CD4-positive, alpha-beta T cell treated with Interferon gamma for 1 hour (primary cell): Measurements from ENCODE around the gene KPNA6.
A peak's percentile ranks its signal among the peaks of the same experiment; 100 is the strongest.

ENCODE experiments used
- DNase-seq: peaks from one replicate; pipeline ENCODE4 v3.0.0-alpha.2; 2020

The KPNA6 gene

GRCh38 chr1:32194984-32195383, 87.1 kb downstream of the KPNA6 start:
- no peak for DNase-seq

- DNase-seq: no peak
Observed at GRCh38 chr1:32195531-32195930, 87.7 kb downstream of the KPNA6 start.

GRCh38 chr1:32195972-32196823, 88.3 kb downstream of the KPNA6 start:
- no peak for DNase-seq

- DNase-seq: no peak
Observed at GRCh38 chr1:32197074-32197473, 89.2 kb downstream of the KPNA6 start.

GRCh38 chr1:32197837-32198236, 90.0 kb downstream of the KPNA6 start:
- no peak for DNase-seq

GRCh38 chr1:32198237-32199042, 90.6 kb downstream of the KPNA6 start:
- no peak for DNase-seq

- no peak for DNase-seq
Observed at GRCh38 chr1:32199043-32199716, 91.3 kb downstream of the KPNA6 start.

GRCh38 chr1:32199717-32200072, 91.8 kb downstream of the KPNA6 start:
- no peak for DNase-seq

- DNase-seq: peak; percentile 48
Observed at GRCh38 chr1:32200226-32201010, 92.6 kb downstream of the KPNA6 start, which contains the start of gene CCDC28B. CCDC28B (plus strand) TSS chr1:32200595; CDS start chr1:32201936, 1,341 bp downstream.

GRCh38 chr1:32201011-32201855, 93.4 kb downstream of the KPNA6 start:
- peak; percentile 77 for DNase-seq

- DNase-seq: no peak
Observed at GRCh38 chr1:32204943-32205361, 97.1 kb downstream of the KPNA6 start.

- peak; percentile 89 for DNase-seq
Observed at GRCh38 chr1:32205401-32206370, 97.8 kb downstream of the KPNA6 start, which contains the start of gene IQCC. IQCC (plus strand) TSS chr1:32205671; CDS start chr1:32205682, 11 bp downstream.

- DNase-seq: no peak
Observed at GRCh38 chr1:32208469-32208868, 100.6 kb downstream of the KPNA6 start.

GRCh38 chr1:32208891-32209328, 101.1 kb downstream of the KPNA6 start, which contains the start of gene DCDC2B:
DCDC2B (plus strand) TSS chr1:32209089; CDS start chr1:32209094, 5 bp downstream.
- no peak for DNase-seq

- DNase-seq: peak; percentile 50
Observed at GRCh38 chr1:32215629-32216480, 108.0 kb downstream of the KPNA6 start.

GRCh38 chr1:32216566-32216965, 108.7 kb downstream of the KPNA6 start:
- DNase-seq: no peak

GRCh38 chr1:32219022-32219421, 111.2 kb downstream of the KPNA6 start:
- DNase-seq: no peak

- no peak for DNase-seq
Observed at GRCh38 chr1:32220746-32221580, 113.1 kb downstream of the KPNA6 start.
